ENCODE data around the gene PPP1R27. TPM values are rescaled to one million over a fixed set of nuclear protein-coding genes. Genes with fewer than 3 reads are reported as not detected.

Gene PPP1R27
- total and polyA plus RNA-seq, 9 of the 15 experiments (the other 6 are each of a cell fraction or from before 2014, with no cell fraction given): 0.29 to 6.9 (median 1.5) TPM; not detected in 2

- TF ChIP-seq SMAD3 (CRISPR knock-in tag; conservative IDR thresholded peaks at IDR 0.05): peak; percentile 15; the same call in 1 of the 2 replicates
- no peak for TF ChIP-seq NFIX (CRISPR knock-in tag; IDR thresholded peaks at IDR 0.05; ENCODE audit: low read depth)
- 0 out of 2 replicates have a peak, but pooled peaks have one; percentile 18 for TF ChIP-seq LARP7 (IDR thresholded peaks at IDR 0.05)
- peak; percentile 15 for TF ChIP-seq TAF1 (IDR thresholded peaks at IDR 0.05; ENCODE audit: control insufficient read depth, extremely low read depth, insufficient read depth, low read length, severe bottlenecking)
- TF ChIP-seq ZNF511 (CRISPR knock-in tag; IDR thresholded peaks at IDR 0.05): peak; percentile 91
- TF ChIP-seq GATAD2B (IDR thresholded peaks at IDR 0.05; ENCODE audit: borderline replicate concordance): peak; percentile 100
- no peak for TF ChIP-seq ZZZ3 (IDR thresholded peaks at IDR 0.05)
- peak; percentile 64 for TF ChIP-seq FOSL1 (tag; conservative IDR thresholded peaks at IDR 0.05)
- TF ChIP-seq SAP30 (IDR thresholded peaks at IDR 0.05; ENCODE audit: borderline replicate concordance, insufficient read depth, low read depth, low read length, poor library complexity, severe bottlenecking): peak; percentile 28
- no peak for TF ChIP-seq BMI1 (IDR thresholded peaks at IDR 0.05; ENCODE audit: low read length)
- peak; percentile 55; the same call in 1 of the 2 replicates for TF ChIP-seq NBN (IDR thresholded peaks at IDR 0.05; ENCODE audit: low read depth)
- TF ChIP-seq SIN3B (IDR thresholded peaks at IDR 0.05; ENCODE audit: low read depth): 0 out of 2 replicates have a peak, but pooled peaks have one; percentile 59
- peak; percentile 13 for TF ChIP-seq ZNF232 (CRISPR knock-in tag; IDR thresholded peaks at IDR 0.05)
- TF ChIP-seq USF1 (CRISPR knock-in tag; IDR thresholded peaks at IDR 0.05): peak; percentile 87
- TF ChIP-seq E2F8 (IDR thresholded peaks at IDR 0.05; ENCODE audit: low read depth, partially characterized antibody): peak; percentile 40
- TF ChIP-seq RBFOX2 (IDR thresholded peaks at IDR 0.05; ENCODE audit: low read depth, low read length): peak; percentile 90
- TF ChIP-seq IRF1 (CRISPR knock-in tag; IDR thresholded peaks at IDR 0.05; ENCODE audit: borderline replicate concordance): peak; percentile 87; the same call in 1 of the 2 replicates
- no peak for TF ChIP-seq MAFF (IDR thresholded peaks at IDR 0.05; ENCODE audit: low read length)
- no peak for TF ChIP-seq TRIM28 (IDR thresholded peaks at IDR 0.05)
- peak; percentile 57 for TF ChIP-seq GMEB1 (CRISPR knock-in tag; IDR thresholded peaks at IDR 0.05)
These were observed 36.8 kb upstream of the PPP1R27 start (continued) for GRCh38 chr17:81871387-81872230.
